K562 (cell line): ENCODE measurements around the gene TCF19. TPM values are rescaled to one million over a fixed set of nuclear protein-coding genes. Genes with fewer than 3 reads are reported as not detected.
A peak's percentile ranks its signal among the peaks of the same experiment; 100 is the strongest.

Experiments used
- ARID2 ChIP-seq: fragments of 450-650 bp; IDR thresholded peaks from 2 replicates; pipeline ENCODE4 v1.6.1; 2017; ENCODE audit warnings: antibody characterized with exemption, mild to moderate bottlenecking
- CBX1 ChIP-seq: sonication (generic); IDR thresholded peaks from 2 replicates; pipeline ENCODE4 v1.6.1; 2016; ENCODE audit warnings: antibody characterized with exemption, low read depth, mild to moderate bottlenecking
- CBX3 ChIP-seq, 2 experiments: IDR thresholded peaks; 1 replicate in 1 of 2; 2 replicates in 1 of 2; pipeline ENCODE4 v1.6.1; 2012; ENCODE audit warnings: inconsistent platforms in 2 of 2, low read length in 2 of 2, borderline replicate concordance in 1 of 2, control low read depth in 1 of 2
- EGR1 ChIP-seq: fragments of 450-650 bp; conservative IDR thresholded peaks from 2 replicates; pipeline ENCODE4 v1.6.1; 2017; ENCODE audit warnings: mild to moderate bottlenecking
- FOS ChIP-seq: IDR thresholded peaks from 3 replicates; pipeline ENCODE4 v1.6.1; 2011; ENCODE audit not compliant: insufficient read length; ENCODE audit errors: extremely low read depth
- HEY1 ChIP-seq: fragments of 250-450 bp; sonication (Bioruptor Pico); IDR thresholded peaks from 2 replicates; pipeline ENCODE4 v1.5.0; 2020; ENCODE audit warnings: mild to moderate bottlenecking, moderate library complexity, borderline replicate concordance
- LEF1 ChIP-seq: fragments of 450-650 bp; IDR thresholded peaks from 2 replicates; pipeline ENCODE4 v1.6.1; 2016; ENCODE audit warnings: mild to moderate bottlenecking
- MCM2 ChIP-seq: fragments of 450-650 bp; IDR thresholded peaks from 2 replicates; pipeline ENCODE4 v1.6.1; 2017; ENCODE audit warnings: low read depth, mild to moderate bottlenecking
- MED1 ChIP-seq: sonication (generic); formaldehyde crosslinking; IDR thresholded peaks from 2 replicates; pipeline ENCODE4 v1.8.1; 2023; ENCODE audit warnings: missing genetic modification reagents, borderline replicate concordance
- MEF2D ChIP-seq: conservative IDR thresholded peaks from 2 replicates; pipeline ENCODE4 v1.6.1; 2016; ENCODE audit warnings: low read depth, missing genetic modification characterization, missing compliant biosample characterization
- PRDM10 ChIP-seq: fragments of 450-650 bp; IDR thresholded peaks from 2 replicates; pipeline ENCODE4 v1.6.1; 2018; ENCODE audit not compliant: partially characterized antibody
- PURB ChIP-seq: sonication (generic); formaldehyde crosslinking; IDR thresholded peaks from 2 replicates; pipeline ENCODE4 v1.9.0; 2021; ENCODE audit warnings: low read depth, mild to moderate bottlenecking, missing genetic modification reagents
- RAD51 ChIP-seq: fragments of 450-650 bp; IDR thresholded peaks from 2 replicates; pipeline ENCODE4 v1.7.1; 2016; ENCODE audit warnings: low read depth, mild to moderate bottlenecking, borderline replicate concordance
- RBM34 ChIP-seq: fragments of 200-400 bp; formaldehyde crosslinking; IDR thresholded peaks from 2 replicates; pipeline ENCODE4 v1.6.1; 2018; ENCODE audit warnings: low read length, borderline replicate concordance; ENCODE audit not compliant: insufficient read depth
- RREB1 ChIP-seq: fragments of 250-450 bp; sonication (Bioruptor Pico); IDR thresholded peaks from 2 replicates; pipeline ENCODE4 v1.4.0; 2020
- THRAP3 ChIP-seq: fragments of 450-650 bp; IDR thresholded peaks from 2 replicates; pipeline ENCODE4 v1.6.1; 2016; ENCODE audit warnings: mild to moderate bottlenecking, inconsistent platforms, borderline replicate concordance
- ZFX ChIP-seq: sonication (generic); formaldehyde crosslinking; IDR thresholded peaks from 2 replicates; pipeline ENCODE4 v1.8.0; 2022; ENCODE audit warnings: mild to moderate bottlenecking, missing genetic modification reagents, moderate library complexity
- ZNF212 ChIP-seq: fragments of 450-650 bp; formaldehyde crosslinking; IDR thresholded peaks from 2 replicates; pipeline ENCODE4 v1.4.0; 2020; ENCODE audit warnings: mild to moderate bottlenecking
- ZNF586 ChIP-seq: fragments of 450-650 bp; formaldehyde crosslinking; conservative IDR thresholded peaks from 2 replicates; pipeline ENCODE4 v1.4.0; 2020; ENCODE audit warnings: mild to moderate bottlenecking, moderate library complexity
- polyA plus RNA-seq, 8 experiments: library from polyadenylated mRNA; depleted of rRNA in 4 of 8; stranded (reverse) in 5 of 8; unstranded in 3 of 8; fragments of >200 nt; fragmentation: Nextera tagmentation in 2 of 8; fragmentation: Illumina TruSeq in 1 of 8; extraction: Ambion mirVana in 2 of 8; extraction: Trizol in 1 of 8; gene quantifications; 2 replicates each; pipeline versions ENCODE4 v1.2.1 to v1.2.3, GENCODE V29; 2011 to 2014; ENCODE audit warnings: inconsistent platforms in 1 of 8, missing spikeins in 1 of 8
- total RNA-seq, 7 experiments: library from RNA; depleted of rRNA in 6 of 7; stranded (reverse); fragments of >200 nt in 6 of 7; fragmentation: Illumina TruSeq in 2 of 7; extraction: Trizol in 2 of 7; gene quantifications; 2 replicates each; pipeline versions ENCODE4 v1.2.1 to v1.2.3, GENCODE V29; 2011 to 2021; ENCODE audit warnings: low replicate concordance in 1 of 7

Gene TCF19
- total and polyA plus RNA-seq, 9 of the 15 experiments (the other 6 are each of a cell fraction or from before 2014, with no cell fraction given): 4.2 to 42.5 (median 25.7) TPM

- TF ChIP-seq PRDM10 (no peak), ZFX (CRISPR knock-in tag) (no peak), RBM34 (no peak), ARID2 (no peak), THRAP3 (no peak), CBX3 (IDR thresholded peaks at IDR 0.05; ENCODE audit: borderline replicate concordance in 1 of 2, low read length in 2 of 2) (no peak), MEF2D (no peak), RAD51 (no peak), RREB1 (CRISPR knock-in tag) (no peak), ZNF586 (no peak), FOS (no peak), ZNF212 (CRISPR knock-in tag) (no peak), CBX1 (no peak), HEY1 (CRISPR knock-in tag) (no peak), LEF1 (no peak), PURB (CRISPR knock-in tag) (no peak), MCM2 (no peak), EGR1 (peak; percentile 26; the same call in 1 of the 2 replicates), MED1 (CRISPR knock-in tag) (no peak)
These were observed 770 bp downstream of the TCF19 start (continued) for GRCh38 chr6:31158863-31159855.
